Parathyroid adenoma (tissue), 2 donors: ENCODE measurements around the gene SASH3.

ENCODE experiments used
- H2AFZ ChIP-seq: fragments of 300-600 bp; sonication (generic); one replicate; pipeline ENCODE4 v1.7.0; 2017; ENCODE audit warnings: antibody characterized with exemption, mild to moderate bottlenecking
- H3K27ac ChIP-seq: fragments of 300-600 bp; sonication (generic); one replicate; pipeline ENCODE4 v1.7.0; 2017
- H3K27me3 ChIP-seq: fragments of 300-600 bp; sonication (generic); one replicate; pipeline ENCODE4 v1.7.0; 2017; ENCODE audit warnings: low read length; ENCODE audit not compliant: control insufficient read depth, insufficient read depth
- H3K36me3 ChIP-seq: fragments of 300-600 bp; sonication (generic); one replicate; pipeline ENCODE4 v1.7.0; 2017; ENCODE audit warnings: low read length; ENCODE audit not compliant: control insufficient read depth, insufficient read depth
- H3K4me1 ChIP-seq: fragments of 300-600 bp; sonication (generic); one replicate; pipeline ENCODE4 v1.7.0; 2017; ENCODE audit warnings: control low read depth
- H3K4me2 ChIP-seq: fragments of 300-600 bp; sonication (generic); one replicate; pipeline ENCODE4 v1.7.0; 2017; ENCODE audit warnings: low read length
- H3K4me3 ChIP-seq: fragments of 300-600 bp; sonication (generic); one replicate; pipeline ENCODE4 v1.7.0; 2017; ENCODE audit warnings: low read depth, low read length
- H3K79me2 ChIP-seq: fragments of 300-600 bp; sonication (generic); one replicate; pipeline ENCODE4 v1.7.0; 2017; ENCODE audit warnings: control low read depth
- H3K9ac ChIP-seq: fragments of 300-600 bp; sonication (generic); one replicate; pipeline ENCODE4 v1.7.0; 2017; ENCODE audit warnings: mild to moderate bottlenecking
- H3K9me3 ChIP-seq: fragments of 300-600 bp; sonication (generic); one replicate; pipeline ENCODE4 v1.7.0; 2017; ENCODE audit warnings: low read length; ENCODE audit not compliant: control insufficient read depth
- TF ChIP-seq, protein P1 (sequence below): fragments of 300-600 bp; sonication (generic); IDR thresholded peaks from one replicate; pipeline ENCODE4 v1.7.0; 2017; ENCODE audit warnings: antibody characterized with exemption, mild to moderate bottlenecking
- donor health status: primary hyperparathyroidism.

SASH3 gene

GRCh38 chrX:129782706-129783105 is 3.0 kb downstream of the SASH3 start:
- no peak overlapping the region for H3K27ac ChIP-seq
- no peak overlapping the region for H3K9ac ChIP-seq
- no peaks in the 10 kb centered on the region for H3K9me3 ChIP-seq
- H3K4me1 ChIP-seq, result no peaks in the 10 kb centered on the region
- H2AFZ ChIP-seq, result no peak overlapping the region
- no peak overlapping the region for H3K4me3 ChIP-seq
- H3K79me2 ChIP-seq, result no peaks in the 10 kb centered on the region
- H3K27me3 ChIP-seq, result no peaks in the 10 kb centered on the region
- H3K36me3 ChIP-seq, result no peaks in the 10 kb centered on the region
- H3K4me2 ChIP-seq, result no peak overlapping the region
- TF ChIP-seq, protein P1, sequence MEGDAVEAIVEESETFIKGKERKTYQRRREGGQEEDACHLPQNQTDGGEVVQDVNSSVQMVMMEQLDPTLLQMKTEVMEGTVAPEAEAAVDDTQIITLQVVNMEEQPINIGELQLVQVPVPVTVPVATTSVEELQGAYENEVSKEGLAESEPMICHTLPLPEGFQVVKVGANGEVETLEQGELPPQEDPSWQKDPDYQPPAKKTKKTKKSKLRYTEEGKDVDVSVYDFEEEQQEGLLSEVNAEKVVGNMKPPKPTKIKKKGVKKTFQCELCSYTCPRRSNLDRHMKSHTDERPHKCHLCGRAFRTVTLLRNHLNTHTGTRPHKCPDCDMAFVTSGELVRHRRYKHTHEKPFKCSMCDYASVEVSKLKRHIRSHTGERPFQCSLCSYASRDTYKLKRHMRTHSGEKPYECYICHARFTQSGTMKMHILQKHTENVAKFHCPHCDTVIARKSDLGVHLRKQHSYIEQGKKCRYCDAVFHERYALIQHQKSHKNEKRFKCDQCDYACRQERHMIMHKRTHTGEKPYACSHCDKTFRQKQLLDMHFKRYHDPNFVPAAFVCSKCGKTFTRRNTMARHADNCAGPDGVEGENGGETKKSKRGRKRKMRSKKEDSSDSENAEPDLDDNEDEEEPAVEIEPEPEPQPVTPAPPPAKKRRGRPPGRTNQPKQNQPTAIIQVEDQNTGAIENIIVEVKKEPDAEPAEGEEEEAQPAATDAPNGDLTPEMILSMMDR, result no peak

DNA sequence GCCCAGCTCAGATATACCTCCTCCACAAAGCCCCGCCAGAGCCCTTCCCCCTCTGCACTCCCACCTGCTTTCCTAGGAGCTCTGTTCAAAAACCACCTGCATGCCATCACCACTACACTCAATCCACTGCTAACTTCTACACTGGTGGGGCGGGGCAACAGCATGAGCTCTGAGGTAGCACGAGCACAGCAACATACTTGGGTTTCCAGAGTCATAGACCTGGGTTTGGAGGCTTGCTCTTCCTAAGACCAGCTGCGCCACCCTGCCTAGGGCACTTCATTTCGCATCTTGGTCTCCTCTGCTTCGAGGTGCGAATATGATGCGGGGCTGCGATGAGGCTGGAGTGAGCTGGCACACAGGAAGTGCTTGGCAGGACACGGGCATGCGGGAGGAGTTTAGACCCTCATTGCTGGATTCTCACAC is 3.6 kb downstream of the SASH3 start:
- no peak overlapping the region for H2AFZ ChIP-seq
- H3K4me3 ChIP-seq, result no peak overlapping the region
- H3K4me2 ChIP-seq, result no peak overlapping the region
- no peak overlapping the region for H3K9ac ChIP-seq
- TF ChIP-seq, protein P1, result no peak
- no peaks in the 10 kb centered on the region for H3K36me3 ChIP-seq
- H3K79me2 ChIP-seq, result no peaks in the 10 kb centered on the region
- H3K9me3 ChIP-seq, result no peaks in the 10 kb centered on the region
- H3K4me1 ChIP-seq, result no peaks in the 10 kb centered on the region
- H3K27ac ChIP-seq, result no peak overlapping the region
- H3K27me3 ChIP-seq, result no peaks in the 10 kb centered on the region

- Histone ChIP-seq H3K9ac (no peak overlapping the region), H3K27ac (no peak overlapping the region)
Measured at GRCh38 chrX:129784371-129784770, 4.6 kb downstream of the SASH3 start.

GRCh38 chrX:129785160-129785947 is 5.6 kb downstream of the SASH3 start:
- TF ChIP-seq, protein P1, result no peak
- no peaks in the 10 kb centered on the region for H3K27me3 ChIP-seq
- no peaks in the 10 kb centered on the region for H3K9me3 ChIP-seq
- no peak overlapping the region for H3K4me2 ChIP-seq
- H3K27ac ChIP-seq, result no peak overlapping the region
- H3K4me1 ChIP-seq, result no peaks in the 10 kb centered on the region
- no peak overlapping the region for H3K9ac ChIP-seq
- H3K79me2 ChIP-seq, result no peaks in the 10 kb centered on the region
- H3K36me3 ChIP-seq, result no peaks in the 10 kb centered on the region
- H3K4me3 ChIP-seq, result no peak overlapping the region
- no peak overlapping the region for H2AFZ ChIP-seq

More at GRCh38 chrX:129784371-129784770, 4.6 kb downstream of the SASH3 start:
- H3K79me2 ChIP-seq, result no peaks in the 10 kb centered on the region
- TF ChIP-seq, protein P1, result no peak
- H3K27me3 ChIP-seq, result no peaks in the 10 kb centered on the region
- no peaks in the 10 kb centered on the region for H3K9me3 ChIP-seq
- no peak overlapping the region for H3K4me2 ChIP-seq
- no peaks in the 10 kb centered on the region for H3K4me1 ChIP-seq
- no peak overlapping the region for H2AFZ ChIP-seq
- H3K4me3 ChIP-seq, result no peak overlapping the region
- H3K36me3 ChIP-seq, result no peaks in the 10 kb centered on the region

GRCh38 chrX:129786210-129786651 is 6.5 kb downstream of the SASH3 start:
- TF ChIP-seq, protein P1, result no peak
- Histone ChIP-seq H2AFZ (no peak overlapping the region), H3K9me3 (no peaks in the 10 kb centered on the region), H3K9ac (no peak overlapping the region), H3K36me3 (no peaks in the 10 kb centered on the region), H3K4me3 (no peak overlapping the region), H3K4me1 (no peaks in the 10 kb centered on the region), H3K4me2 (no peak overlapping the region), H3K79me2 (no peaks in the 10 kb centered on the region), H3K27me3 (no peaks in the 10 kb centered on the region), H3K27ac (no peak overlapping the region)
